ENCODE results near the gene SLC38A10.

- TF ChIP-seq POLR2A (IDR thresholded peaks at IDR 0.05) = no peak
- TF ChIP-seq POLR2AphosphoS5 (IDR thresholded peaks at IDR 0.05) = no peak
- no peak for TF ChIP-seq CTCF (IDR thresholded peaks at IDR 0.05)
Observed at GRCh38 chr17:81209141-81209540, 86.0 kb downstream of the SLC38A10 start.
